BLaER1 treated with 17β-estradiol and CSF1 and Interleukin-3, amounts not matched to agents 10 nM and 100 nM (cell line): ENCODE measurements around the gene DPM1.

Experiments used
- H3K27ac ChIP-seq, 11 experiments: shearing (Covaris generic); formaldehyde crosslinking; 2 replicates each; pipeline ENCODE4 v1.8.1; 2022
- H3K27me3 ChIP-seq, 11 experiments: shearing (Covaris generic); formaldehyde crosslinking; 2 replicates each; pipeline ENCODE4 v1.8.1; 2022
- H3K36me3 ChIP-seq, 11 experiments: shearing (Covaris generic); formaldehyde crosslinking; 2 replicates each; pipeline ENCODE4 v1.8.1; 2022
- H3K4me1 ChIP-seq, 10 experiments: shearing (Covaris generic); formaldehyde crosslinking; 2 replicates each; pipeline ENCODE4 v1.8.1; 2022
- H3K4me2 ChIP-seq, 11 experiments: shearing (Covaris generic); formaldehyde crosslinking; 2 replicates each; pipeline ENCODE4 v1.8.1; 2022
- H3K4me3 ChIP-seq, 10 experiments: shearing (Covaris generic); formaldehyde crosslinking; 2 replicates each; pipeline ENCODE4 v1.8.1; 2022
- H3K9ac ChIP-seq, 11 experiments: shearing (Covaris generic); formaldehyde crosslinking; 2 replicates each; pipeline ENCODE4 v1.8.1; 2022
- H3K9me3 ChIP-seq, 11 experiments: shearing (Covaris generic); formaldehyde crosslinking; replicated peaks in 1 of 11; 2 replicates each; pipeline ENCODE4 v1.8.1; 2022
- H4K20me1 ChIP-seq, 11 experiments: shearing (Covaris generic); formaldehyde crosslinking; 2 replicates each; pipeline ENCODE4 v1.8.1; 2022
- Cebpa-rat ChIP-seq, 11 experiments: shearing (Covaris generic); IDR thresholded peaks; 2 replicates each; pipeline ENCODE4 v1.8.1; 2022

Gene DPM1

GRCh38 chr20:50948132-50948785 lies 10.1 kb downstream of the DPM1 start:
- Histone ChIP-seq H3K4me3 (no peak overlapping the region), H3K4me1 (no peaks in the 10 kb centered on the region), H3K9ac (no peak overlapping the region), H3K9me3 (no peaks in the 10 kb centered on the region), H4K20me1 (peaks cover 8 to 70% (median 37%) of the 10 kb centered on the region in 11 experiments; a peak in 19 of 22 replicates), H3K27ac (no peak overlapping the region), H3K36me3 (peaks cover 94 to 100% (median 97%) of the 10 kb centered on the region in 11 experiments), H3K4me2 (no peak overlapping the region), H3K27me3 (no peaks in the 10 kb centered on the region)
- no peak for TF ChIP-seq Cebpa-rat (IDR thresholded peaks at IDR 0.05)

GRCh38 chr20:50943069-50943468 lies 15.3 kb downstream of the DPM1 start:
- Histone ChIP-seq H4K20me1 (peaks cover 0 to 51% (median 10%) of the 10 kb centered on the region in 11 experiments; a peak in 10 of 22 replicates), H3K36me3 (peaks cover 96 to 100% (median 97%) of the 10 kb centered on the region in 11 experiments), H3K9me3 (no peaks in the 10 kb centered on the region), H3K4me2 (no peak overlapping the region), H3K27me3 (no peaks in the 10 kb centered on the region), H3K27ac (no peak overlapping the region), H3K4me3 (no peak overlapping the region), H3K9ac (no peak overlapping the region), H3K4me1 (no peaks in the 10 kb centered on the region)
- no peak for TF ChIP-seq Cebpa-rat (IDR thresholded peaks at IDR 0.05)

GRCh38 chr20:50933589-50933988 lies 24.7 kb downstream of the DPM1 start:
- peaks cover 58 to 69% (median 61%) of the 10 kb centered on the region in 11 experiments for H3K36me3 ChIP-seq

GRCh38 chr20:50932691-50933280 lies 25.5 kb downstream of the DPM1 start:
- Histone ChIP-seq H3K27me3 (no peaks in the 10 kb centered on the region), H4K20me1 (peaks cover 13 to 22% (median 18%) of the 10 kb centered on the region in 11 experiments; a peak in 21 of 22 replicates), H3K4me3 (no peak overlapping the region), H3K9me3 (no peaks in the 10 kb centered on the region), H3K4me1 (peaks cover 16 to 30% (median 25%) of the 10 kb centered on the region in 10 experiments), H3K27ac (peak overlapping the region in 1 of 11 experiments; percentile 99; a peak in 2 of 22 replicates), H3K36me3 (peaks cover 55 to 69% (median 61%) of the 10 kb centered on the region in 11 experiments), H3K9ac (peak overlapping the region in 2 of 11 experiments; percentile 42 to 99; a peak in 2 of 22 replicates), H3K4me2 (peak overlapping the region in 1 of 11 experiments; percentile 70; a peak in 1 of 22 replicates)
- no peak for TF ChIP-seq Cebpa-rat (IDR thresholded peaks at IDR 0.05)

More at GRCh38 chr20:50933589-50933988, 24.7 kb downstream of the DPM1 start:
- H3K4me3 ChIP-seq, result no peak overlapping the region
- H3K27ac ChIP-seq, result no peak overlapping the region
- TF ChIP-seq Cebpa-rat (IDR thresholded peaks at IDR 0.05), result no peak
- H3K4me2 ChIP-seq, result no peak overlapping the region
- H4K20me1 ChIP-seq, result peaks cover 5 to 14% (median 12%) of the 10 kb centered on the region in 11 experiments; a peak in 20 of 22 replicates
- H3K4me1 ChIP-seq, result peaks cover 8 to 22% (median 17%) of the 10 kb centered on the region in 10 experiments
- H3K9ac ChIP-seq, result peak overlapping the region in 2 of 11 experiments; percentile 38 to 42; a peak in 3 of 22 replicates
- no peaks in the 10 kb centered on the region for H3K27me3 ChIP-seq
- H3K9me3 ChIP-seq, result no peaks in the 10 kb centered on the region

GRCh38 chr20:50932016-50932485 lies 26.3 kb downstream of the DPM1 start:
- no peaks in the 10 kb centered on the region for H3K9me3 ChIP-seq
- H3K27me3 ChIP-seq, result no peaks in the 10 kb centered on the region
- peaks cover 23 to 37% (median 31%) of the 10 kb centered on the region in 10 experiments for H3K4me1 ChIP-seq
- H3K4me3 ChIP-seq, result peak overlapping the region in 8 of 10 experiments; percentile 95 to 100 (median 98); a peak in 15 of 20 replicates
- H3K9ac ChIP-seq, result peak overlapping the region; percentile 96 to 100 (median 100)
- H3K36me3 ChIP-seq, result peaks cover 48 to 69% (median 61%) of the 10 kb centered on the region in 11 experiments
- H4K20me1 ChIP-seq, result peaks cover 20 to 30% (median 24%) of the 10 kb centered on the region in 11 experiments; a peak in 21 of 22 replicates
- peak overlapping the region; percentile 96 to 100 (median 99) for H3K27ac ChIP-seq
- no peak for TF ChIP-seq Cebpa-rat (IDR thresholded peaks at IDR 0.05)
- H3K4me2 ChIP-seq, result peak overlapping the region; percentile 35 to 87 (median 64)

GRCh38 chr20:50931306-50932015 lies 26.9 kb downstream of the DPM1 start, which contains the start of gene ADNP:
TSS of gene ADNP (minus strand) at chr20:50931437. CDS start at chr20:50903996, 27,441 bp downstream.
- no peak for TF ChIP-seq Cebpa-rat (IDR thresholded peaks at IDR 0.05)
- peak within 1 kb of the TSS; percentile 96 to 100 (median 100) for H3K9ac ChIP-seq
- H3K36me3 ChIP-seq, result peaks cover 42 to 69% (median 61%) of the 10 kb centered on the region in 11 experiments

GRCh38 chr20:50930976-50931305 lies 27.4 kb downstream of the DPM1 start:
- peaks cover 31 to 47% (median 39%) of the 10 kb centered on the region in 10 experiments for H3K4me1 ChIP-seq
- H3K4me2 ChIP-seq, result peak overlapping the region in 10 of 11 experiments; percentile 35 to 58 (median 46); a peak in 16 of 22 replicates
- H3K4me3 ChIP-seq, result peak overlapping the region; percentile 95 to 100 (median 99)
- H4K20me1 ChIP-seq, result peaks cover 24 to 41% (median 33%) of the 10 kb centered on the region in 11 experiments
- H3K36me3 ChIP-seq, result peaks cover 37 to 69% (median 58%) of the 10 kb centered on the region in 11 experiments
- H3K9me3 ChIP-seq, result no peaks in the 10 kb centered on the region
- H3K9ac ChIP-seq, result peak overlapping the region; percentile 96 to 100 (median 100)
- no peaks in the 10 kb centered on the region for H3K27me3 ChIP-seq
- TF ChIP-seq Cebpa-rat (IDR thresholded peaks at IDR 0.05), result no peak
- peak overlapping the region; percentile 96 to 100 (median 99) for H3K27ac ChIP-seq

More at GRCh38 chr20:50931306-50932015, 26.9 kb downstream of the DPM1 start, which contains the start of gene ADNP:
- peak within 1 kb of the TSS; percentile 96 to 100 (median 99) for H3K27ac ChIP-seq
- H3K9me3 ChIP-seq, result no peaks in the 10 kb centered on the region
- H3K4me1 ChIP-seq, result peaks cover 28 to 42% (median 35%) of the 10 kb centered on the region in 10 experiments
- H3K27me3 ChIP-seq, result no peaks in the 10 kb centered on the region
- peak within 1 kb of the TSS; percentile 95 to 100 (median 99) for H3K4me3 ChIP-seq
- peaks cover 21 to 35% (median 28%) of the 10 kb centered on the region in 11 experiments; a peak in 21 of 22 replicates for H4K20me1 ChIP-seq
- H3K4me2 ChIP-seq, result peak within 1 kb of the TSS; percentile 38 to 87 (median 64)

- peaks cover 36 to 69% (median 58%) of the 10 kb centered on the region in 11 experiments for H3K36me3 ChIP-seq
- H3K27ac ChIP-seq, result peak overlapping the region; percentile 96 to 100 (median 99)
- peak overlapping the region; percentile 95 to 100 (median 99) for H3K4me3 ChIP-seq
- no peak for TF ChIP-seq Cebpa-rat (IDR thresholded peaks at IDR 0.05)
- H4K20me1 ChIP-seq, result peaks cover 29 to 46% (median 39%) of the 10 kb centered on the region in 11 experiments
- no peaks in the 10 kb centered on the region for H3K27me3 ChIP-seq
- peaks cover 37 to 53% (median 45%) of the 10 kb centered on the region in 10 experiments for H3K4me1 ChIP-seq
- peak overlapping the region; percentile 84 to 95 (median 86) for H3K4me2 ChIP-seq
- H3K9me3 ChIP-seq, result no peaks in the 10 kb centered on the region
- H3K9ac ChIP-seq, result peak overlapping the region; percentile 96 to 100 (median 100)
Measured at GRCh38 chr20:50930139-50930975, 28.0 kb downstream of the DPM1 start.
